ENCODE results near the gene USB1. TPM values are rescaled to one million over a fixed set of nuclear protein-coding genes. Genes with fewer than 3 reads are reported as not detected.

The USB1 gene
- total and polyA plus RNA-seq, 7 experiments from 2014 or later: 26.8 to 50.8 (median 28.9) TPM

GRCh38 chr16:58031016-58031800 lies 30.0 kb downstream of the USB1 start:
- no peaks in the 10 kb centered on the region for H3K4me1 ChIP-seq (ENCODE audit: control insufficient read depth in 2 of 2, insufficient read depth in 2 of 2, low read length in 2 of 2)
- Mint-ChIP-seq H3K4me1 (peaks cover 0 to 6% (median 0%) of the 10 kb centered on the region in 7 donors), H3K27me3 (peaks cover 0 to 21% (median 3%) of the 10 kb centered on the region in 5 donors), H3K36me3 (no peaks in the 10 kb centered on the region), H3K27ac (no peak overlapping the region), H3K4me3 (no peak overlapping the region), H3K9me3 (peaks cover 0 to 1% (median 0%) of the 10 kb centered on the region in 11 donors)
- CTCF ChIA-PET: no interaction called here
- no peak overlapping the region for H3K27ac ChIP-seq (ENCODE audit: low read depth, low read length)
- H3K9me3 ChIP-seq (ENCODE audit: control insufficient read depth in 2 of 3, low read length in 3 of 3): no peaks in the 10 kb centered on the region
- POLR2A ChIA-PET: no interaction called here
- no peak for DNase-seq
- intact Hi-C loops (cut with micrococcal nuclease): no loop called here
- H3K27me3 ChIP-seq (ENCODE audit: control insufficient read depth in 2 of 2, insufficient read depth in 2 of 2, low read length in 2 of 2): no peaks in the 10 kb centered on the region
- ATAC-seq: no peak
- H3K36me3 ChIP-seq (ENCODE audit: control insufficient read depth in 2 of 3, insufficient read depth in 3 of 3, low read length in 3 of 3): no peaks in the 10 kb centered on the region
- H3K4me3 ChIP-seq (ENCODE audit: low read length): no peak overlapping the region

DNA sequence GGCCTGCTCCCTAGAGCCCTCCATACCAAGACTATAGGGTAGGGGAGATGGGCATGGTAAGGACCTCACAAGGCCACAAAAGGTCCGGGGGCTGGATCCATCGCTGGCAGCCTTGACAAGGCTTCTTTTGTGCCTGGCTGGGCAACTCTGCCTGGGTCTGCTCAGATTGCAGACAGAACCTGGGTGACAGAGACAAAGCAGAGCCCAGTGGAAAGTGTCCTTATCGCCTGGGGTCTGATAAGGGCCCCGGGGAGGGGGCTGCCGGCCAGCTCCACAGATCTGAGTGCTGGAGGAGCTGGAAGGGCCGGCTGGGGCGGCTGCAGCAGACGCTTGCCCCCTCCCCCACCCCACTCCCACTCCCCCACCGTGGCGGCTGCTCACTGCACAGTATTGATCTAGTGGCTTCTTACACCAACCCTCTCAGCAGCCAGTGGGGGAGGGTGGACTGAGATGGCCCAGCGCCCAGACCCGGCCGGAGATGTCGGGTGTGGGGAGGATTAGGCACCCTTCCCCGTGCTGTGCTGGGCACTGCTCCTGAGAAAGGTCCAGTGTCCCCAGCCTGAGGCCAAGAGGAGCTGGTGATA lies 31.6 kb downstream of the USB1 start:
- ChIA-PET CTCF (no interaction called here), POLR2A (no interaction called here)
- Histone ChIP-seq H3K27ac (ENCODE audit: low read depth, low read length) (no peak overlapping the region), H3K4me1 (ENCODE audit: control insufficient read depth in 2 of 2, insufficient read depth in 2 of 2, low read length in 2 of 2) (no peaks in the 10 kb centered on the region), H3K4me3 (ENCODE audit: low read length) (no peak overlapping the region), H3K9me3 (ENCODE audit: control insufficient read depth in 2 of 3, low read length in 3 of 3) (no peaks in the 10 kb centered on the region), H3K27me3 (ENCODE audit: control insufficient read depth in 2 of 2, insufficient read depth in 2 of 2, low read length in 2 of 2) (no peaks in the 10 kb centered on the region), H3K36me3 (ENCODE audit: control insufficient read depth in 2 of 3, insufficient read depth in 3 of 3, low read length in 3 of 3) (no peaks in the 10 kb centered on the region)
- peaks cover 0 to 1% (median 0%) of the 10 kb centered on the region in 11 donors for H3K9me3 Mint-ChIP-seq
- DNase-seq (no peak), ATAC-seq (no peak)
- H3K27me3 Mint-ChIP-seq: peaks cover 0 to 17% (median 3%) of the 10 kb centered on the region in 5 donors
- intact Hi-C loops (cut with micrococcal nuclease): no loop called here
- no peak overlapping the region for H3K4me3 Mint-ChIP-seq
- H3K27ac Mint-ChIP-seq: no peak overlapping the region
- H3K4me1 Mint-ChIP-seq: peaks cover 0 to 6% (median 0%) of the 10 kb centered on the region in 7 donors
- no peaks in the 10 kb centered on the region for H3K36me3 Mint-ChIP-seq

- Histone ChIP-seq H3K36me3 (ENCODE audit: control insufficient read depth in 2 of 3, insufficient read depth in 3 of 3, low read length in 3 of 3) (no peaks in the 10 kb centered on the region), H3K9me3 (ENCODE audit: control insufficient read depth in 2 of 3, low read length in 3 of 3) (no peaks in the 10 kb centered on the region), H3K27me3 (ENCODE audit: control insufficient read depth in 2 of 2, insufficient read depth in 2 of 2, low read length in 2 of 2) (no peaks in the 10 kb centered on the region), H3K4me1 (ENCODE audit: control insufficient read depth in 2 of 2, insufficient read depth in 2 of 2, low read length in 2 of 2) (no peaks in the 10 kb centered on the region), H3K4me3 (ENCODE audit: low read length) (no peak overlapping the region), H3K27ac (ENCODE audit: low read depth, low read length) (no peak overlapping the region)
- H3K9me3 Mint-ChIP-seq: peaks cover 0 to 1% (median 0%) of the 10 kb centered on the region in 11 donors
- no peaks in the 10 kb centered on the region for H3K36me3 Mint-ChIP-seq
- CTCF ChIA-PET: no interaction called here
- H3K27ac Mint-ChIP-seq: no peak overlapping the region
- DNase-seq (no peak), ATAC-seq (no peak)
- H3K4me1 Mint-ChIP-seq: no peaks in the 10 kb centered on the region
- POLR2A ChIA-PET: no interaction called here
- H3K4me3 Mint-ChIP-seq: no peak overlapping the region
- H3K27me3 Mint-ChIP-seq: peaks cover 0 to 4% (median 3%) of the 10 kb centered on the region in 5 donors
- intact Hi-C loops (cut with micrococcal nuclease): no loop called here
Measured at GRCh38 chr16:58034128-58034685, 33.0 kb downstream of the USB1 start.

DNA sequence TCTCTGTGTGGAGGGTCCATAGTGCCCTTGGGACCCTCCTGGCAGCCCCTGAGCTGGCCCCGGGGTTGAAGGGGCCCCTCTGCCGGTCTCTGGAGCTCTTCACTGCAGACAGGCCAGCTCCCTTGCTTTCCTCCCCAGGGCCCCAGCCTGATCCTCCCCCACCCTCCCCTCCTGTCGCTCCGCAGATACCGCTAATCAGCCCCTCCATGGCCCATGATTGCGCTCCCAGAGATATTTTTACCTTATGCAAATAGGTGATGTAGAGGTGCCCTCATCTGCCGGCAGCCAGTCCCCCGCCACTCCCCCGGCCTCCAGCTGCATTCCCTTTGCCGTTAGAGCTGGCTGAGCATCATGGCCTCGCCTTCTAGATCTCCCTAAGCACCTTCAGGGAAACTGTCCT lies 33.6 kb downstream of the USB1 start:
- Mint-ChIP-seq H3K36me3 (no peaks in the 10 kb centered on the region), H3K27ac (no peak overlapping the region), H3K9me3 (no peaks in the 10 kb centered on the region), H3K4me3 (no peak overlapping the region), H3K27me3 (peaks cover 0 to 2% (median 0%) of the 10 kb centered on the region in 5 donors), H3K4me1 (no peaks in the 10 kb centered on the region)
- DNase-seq (no peak), ATAC-seq (no peak)
- H3K27ac ChIP-seq (ENCODE audit: low read depth, low read length): no peak overlapping the region
- H3K9me3 ChIP-seq (ENCODE audit: control insufficient read depth in 2 of 3, low read length in 3 of 3): no peaks in the 10 kb centered on the region
- CTCF ChIA-PET: no interaction called here
- H3K27me3 ChIP-seq (ENCODE audit: control insufficient read depth in 2 of 2, insufficient read depth in 2 of 2, low read length in 2 of 2): no peaks in the 10 kb centered on the region
- H3K36me3 ChIP-seq (ENCODE audit: control insufficient read depth in 2 of 3, insufficient read depth in 3 of 3, low read length in 3 of 3): no peaks in the 10 kb centered on the region
- H3K4me1 ChIP-seq (ENCODE audit: control insufficient read depth in 2 of 2, insufficient read depth in 2 of 2, low read length in 2 of 2): no peaks in the 10 kb centered on the region
- POLR2A ChIA-PET: no interaction called here
- intact Hi-C loops (cut with micrococcal nuclease): no loop called here
- no peak overlapping the region for H3K4me3 ChIP-seq (ENCODE audit: low read length)

GRCh38 chr16:58035356-58036170 lies 34.4 kb downstream of the USB1 start:
- no peak for DNase-seq
- H3K27ac Mint-ChIP-seq: no peak overlapping the region
- ChIA-PET CTCF (no interaction called here), POLR2A (no interaction called here)
- H3K4me3 Mint-ChIP-seq: no peak overlapping the region
- no peaks in the 10 kb centered on the region for H3K4me1 ChIP-seq (ENCODE audit: control insufficient read depth in 2 of 2, insufficient read depth in 2 of 2, low read length in 2 of 2)
- H3K9me3 Mint-ChIP-seq: no peaks in the 10 kb centered on the region
- H3K4me3 ChIP-seq (ENCODE audit: low read length): no peak overlapping the region
- H3K9me3 ChIP-seq (ENCODE audit: control insufficient read depth in 2 of 3, low read length in 3 of 3): no peaks in the 10 kb centered on the region
- no peaks in the 10 kb centered on the region for H3K36me3 Mint-ChIP-seq
- H3K36me3 ChIP-seq (ENCODE audit: control insufficient read depth in 2 of 3, insufficient read depth in 3 of 3, low read length in 3 of 3): no peaks in the 10 kb centered on the region
- no peak overlapping the region for H3K27ac ChIP-seq (ENCODE audit: low read depth, low read length)
- H3K27me3 ChIP-seq (ENCODE audit: control insufficient read depth in 2 of 2, insufficient read depth in 2 of 2, low read length in 2 of 2): no peaks in the 10 kb centered on the region
- intact Hi-C loops (cut with micrococcal nuclease): no loop called here
- H3K4me1 Mint-ChIP-seq: no peaks in the 10 kb centered on the region
- no peak for ATAC-seq
- no peaks in the 10 kb centered on the region for H3K27me3 Mint-ChIP-seq

GRCh38 chr16:58036943-58037342 lies 35.7 kb downstream of the USB1 start:
- ChIA-PET POLR2A (no interaction called here), CTCF (no interaction called here)
- Histone ChIP-seq H3K4me1 (ENCODE audit: control insufficient read depth in 2 of 2, insufficient read depth in 2 of 2, low read length in 2 of 2) (no peaks in the 10 kb centered on the region), H3K27ac (ENCODE audit: low read depth, low read length) (no peak overlapping the region), H3K27me3 (ENCODE audit: control insufficient read depth in 2 of 2, insufficient read depth in 2 of 2, low read length in 2 of 2) (no peaks in the 10 kb centered on the region), H3K4me3 (ENCODE audit: low read length) (no peak overlapping the region), H3K36me3 (ENCODE audit: control insufficient read depth in 2 of 3, insufficient read depth in 3 of 3, low read length in 3 of 3) (no peaks in the 10 kb centered on the region), H3K9me3 (ENCODE audit: control insufficient read depth in 2 of 3, low read length in 3 of 3) (no peaks in the 10 kb centered on the region)
- DNase-seq (no peak), ATAC-seq (no peak)
- Mint-ChIP-seq H3K9me3 (no peaks in the 10 kb centered on the region), H3K27me3 (no peaks in the 10 kb centered on the region), H3K36me3 (no peaks in the 10 kb centered on the region), H3K4me1 (no peaks in the 10 kb centered on the region), H3K4me3 (no peak overlapping the region), H3K27ac (no peak overlapping the region)
- intact Hi-C loops (cut with micrococcal nuclease): no loop called here

All from naive thymus-derived CD4-positive, alpha-beta T cell (primary cell).